Stimulated activated CD4-positive, alpha-beta T cell treated with anti-CD3 and anti-CD28 coated beads, Interleukin-15, amount 100 ng/mL, for 24 hours (primary cell): Measurements from ENCODE around the gene KCNMB2.
"Not testable (repeated sequence)": the region's sequence is repeated elsewhere in the genome, so short reads cannot be mapped to it uniquely, and the experiment has no call there.

Source experiments
- DNase-seq: peaks from one replicate; pipeline ENCODE4 v3.0.0-alpha.2; 2020

KCNMB2 gene

GRCh38 chr3:178520451-178520850 lies 15.8 kb upstream of the KCNMB2 start:
- no peak for DNase-seq

- no peak for DNase-seq
These were observed 13.8 kb upstream of the KCNMB2 start for GRCh38 chr3:178522200-178523052.

GRCh38 chr3:178525251-178525650 lies 11.0 kb upstream of the KCNMB2 start:
- no peak for DNase-seq

- no peak for DNase-seq
These were observed 9.9 kb upstream of the KCNMB2 start for GRCh38 chr3:178526291-178526690.

GRCh38 chr3:178527981-178528380 lies 8.3 kb upstream of the KCNMB2 start:
- no peak for DNase-seq

- no peak for DNase-seq
These were observed 6.5 kb upstream of the KCNMB2 start for GRCh38 chr3:178529606-178530225.

- no peak for DNase-seq
These were observed 3.8 kb upstream of the KCNMB2 start for GRCh38 chr3:178532476-178532875.

GRCh38 chr3:178537122-178537705 lies 978 bp downstream of the KCNMB2 start:
- no peak for DNase-seq

GRCh38 chr3:178538056-178538455 lies 1.8 kb downstream of the KCNMB2 start:
- DNase-seq, result no peak

- no peak for DNase-seq
These were observed 3.9 kb downstream of the KCNMB2 start for GRCh38 chr3:178540184-178540583.

- no peak for DNase-seq
These were observed 9.1 kb downstream of the KCNMB2 start for GRCh38 chr3:178545337-178545736.

- no peak for DNase-seq
These were observed 9.8 kb downstream of the KCNMB2 start for GRCh38 chr3:178546079-178546478.

- DNase-seq, result not testable (repeated sequence)
These were observed 13.2 kb downstream of the KCNMB2 start for GRCh38 chr3:178549426-178549825.

- no peak for DNase-seq
These were observed 15.7 kb downstream of the KCNMB2 start for GRCh38 chr3:178551916-178552321.

GRCh38 chr3:178558637-178559036 lies 22.4 kb downstream of the KCNMB2 start:
- no peak for DNase-seq

- no peak for DNase-seq
These were observed 24.5 kb downstream of the KCNMB2 start for GRCh38 chr3:178560759-178561158.

- no peak for DNase-seq
These were observed 25.0 kb downstream of the KCNMB2 start for GRCh38 chr3:178561239-178561638.

- DNase-seq, result no peak
These were observed 26.1 kb downstream of the KCNMB2 start for GRCh38 chr3:178562143-178562946.

GRCh38 chr3:178562947-178563232 lies 26.7 kb downstream of the KCNMB2 start:
- no peak for DNase-seq

GRCh38 chr3:178567611-178568010 lies 31.4 kb downstream of the KCNMB2 start:
- DNase-seq, result no peak

- no peak for DNase-seq
These were observed 32.0 kb downstream of the KCNMB2 start for GRCh38 chr3:178568155-178568731.

GRCh38 chr3:178568911-178569310 lies 32.7 kb downstream of the KCNMB2 start:
- no peak for DNase-seq

GRCh38 chr3:178569826-178570225 lies 33.6 kb downstream of the KCNMB2 start:
- no peak for DNase-seq
